Mammary epithelial cell (primary cell): ENCODE measurements around the gene DGLUCY.

Source experiments
- CTCF ChIP-seq, 2 donors: IDR thresholded peaks in 1 of 2; conservative IDR thresholded peaks in 1 of 2; 2 replicates each; pipeline ENCODE4 v1.5.1; 2011 to 2012; ENCODE audit warnings: inconsistent platforms in 2 of 2, low read length in 2 of 2, mild to moderate bottlenecking in 2 of 2, control low read depth in 1 of 2, low read depth in 1 of 2; ENCODE audit not compliant: insufficient read depth in 1 of 2; ENCODE audit errors: extremely low read depth in 1 of 2
- EZH2 ChIP-seq: IDR thresholded peaks from 2 replicates; pipeline ENCODE4 v1.6.1; 2012; ENCODE audit warnings: low read length, inconsistent platforms, borderline replicate concordance

GRCh38 chr14:91257328-91258010 is 143.6 kb downstream of the DGLUCY start:
- TF ChIP-seq CTCF (conservative IDR thresholded peaks at IDR 0.05 in 1 of 2, IDR thresholded peaks at IDR 0.05 in 1 of 2; ENCODE audit: extremely low read depth in 1 of 2, insufficient read depth in 1 of 2, low read depth in 1 of 2, low read length in 2 of 2) (no peak), EZH2 (no peak)
